Gastroesophageal sphincter (tissue), 3 donors: ENCODE results near the gene HRC.

ENCODE experiments used
- EP300 ChIP-seq: sonication (generic); formaldehyde crosslinking; IDR thresholded peaks from one replicate; pipeline ENCODE4 v1.6.1; 2017; ENCODE audit warnings: antibody characterized with exemption, mild to moderate bottlenecking
- POLR2A ChIP-seq, 2 donors: fragments of 450-650 bp; IDR thresholded peaks; one replicate each; pipeline ENCODE4 v1.6.1; 2017; ENCODE audit warnings: antibody characterized with exemption in 2 of 2, mild to moderate bottlenecking in 2 of 2, moderate library complexity in 1 of 2
- TF ChIP-seq, protein P1 (sequence below), 4 experiments: fragments of 200-600 bp in 2 of 4; fragments of 450-650 bp in 2 of 4; sonication (generic) in 1 of 4; IDR thresholded peaks; one replicate each; pipeline ENCODE4 v1.5.1; 2017 to 2019; ENCODE audit warnings: antibody characterized with exemption in 4 of 4, mild to moderate bottlenecking in 2 of 4, moderate library complexity in 2 of 4

- TF ChIP-seq EP300 (no peak), POLR2A (IDR thresholded peaks at IDR 0.05) (no peak)
- TF ChIP-seq, protein P1, sequence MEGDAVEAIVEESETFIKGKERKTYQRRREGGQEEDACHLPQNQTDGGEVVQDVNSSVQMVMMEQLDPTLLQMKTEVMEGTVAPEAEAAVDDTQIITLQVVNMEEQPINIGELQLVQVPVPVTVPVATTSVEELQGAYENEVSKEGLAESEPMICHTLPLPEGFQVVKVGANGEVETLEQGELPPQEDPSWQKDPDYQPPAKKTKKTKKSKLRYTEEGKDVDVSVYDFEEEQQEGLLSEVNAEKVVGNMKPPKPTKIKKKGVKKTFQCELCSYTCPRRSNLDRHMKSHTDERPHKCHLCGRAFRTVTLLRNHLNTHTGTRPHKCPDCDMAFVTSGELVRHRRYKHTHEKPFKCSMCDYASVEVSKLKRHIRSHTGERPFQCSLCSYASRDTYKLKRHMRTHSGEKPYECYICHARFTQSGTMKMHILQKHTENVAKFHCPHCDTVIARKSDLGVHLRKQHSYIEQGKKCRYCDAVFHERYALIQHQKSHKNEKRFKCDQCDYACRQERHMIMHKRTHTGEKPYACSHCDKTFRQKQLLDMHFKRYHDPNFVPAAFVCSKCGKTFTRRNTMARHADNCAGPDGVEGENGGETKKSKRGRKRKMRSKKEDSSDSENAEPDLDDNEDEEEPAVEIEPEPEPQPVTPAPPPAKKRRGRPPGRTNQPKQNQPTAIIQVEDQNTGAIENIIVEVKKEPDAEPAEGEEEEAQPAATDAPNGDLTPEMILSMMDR (IDR thresholded peaks at IDR 0.05): no peak
Measured at GRCh38 chr19:49152119-49152550, 3.1 kb downstream of the HRC start.
